HPDE6-E6E7 (cell line): ENCODE data around the gene UGT2A1.

Experiments used
- DNase-seq: peaks from one replicate; pipeline ENCODE4 v3.0.0; 2011; ENCODE audit warnings: missing footprints; ENCODE audit errors: extremely low spot score

Gene UGT2A1

GRCh38 chr4:69589884-69590283, 63.2 kb downstream of the UGT2A1 start:
- DNase-seq = no peak

GRCh38 chr4:69584135-69584534, 68.9 kb downstream of the UGT2A1 start:
- no peak for DNase-seq

GRCh38 chr4:69583543-69583942, 69.5 kb downstream of the UGT2A1 start:
- no peak for DNase-seq

- DNase-seq = no peak
These were observed 75.8 kb downstream of the UGT2A1 start for GRCh38 chr4:69577245-69577644.

GRCh38 chr4:69576251-69576877, 76.7 kb downstream of the UGT2A1 start:
- DNase-seq = no peak

GRCh38 chr4:69568787-69569186, 84.3 kb downstream of the UGT2A1 start:
- DNase-seq = no peak

GRCh38 chr4:69563424-69563823, 89.6 kb downstream of the UGT2A1 start:
- no peak for DNase-seq

- no peak for DNase-seq
These were observed 103.4 kb downstream of the UGT2A1 start for GRCh38 chr4:69549651-69550050.

GRCh38 chr4:69546134-69546765, 106.8 kb downstream of the UGT2A1 start:
- DNase-seq = no peak
